GM12872 (cell line): Measurements from ENCODE around the gene TAOK3.

ENCODE experiments used
- TF ChIP-seq, protein P1 (sequence below): IDR thresholded peaks from 3 replicates; pipeline ENCODE4 v1.5.1; 2011; ENCODE audit warnings: low read depth, mild to moderate bottlenecking, low read length, moderate library complexity; ENCODE audit not compliant: insufficient read depth

The TAOK3 gene

GRCh38 chr12:118219106-118219505 lies 153.6 kb downstream of the TAOK3 start:
- TF ChIP-seq, protein P1, sequence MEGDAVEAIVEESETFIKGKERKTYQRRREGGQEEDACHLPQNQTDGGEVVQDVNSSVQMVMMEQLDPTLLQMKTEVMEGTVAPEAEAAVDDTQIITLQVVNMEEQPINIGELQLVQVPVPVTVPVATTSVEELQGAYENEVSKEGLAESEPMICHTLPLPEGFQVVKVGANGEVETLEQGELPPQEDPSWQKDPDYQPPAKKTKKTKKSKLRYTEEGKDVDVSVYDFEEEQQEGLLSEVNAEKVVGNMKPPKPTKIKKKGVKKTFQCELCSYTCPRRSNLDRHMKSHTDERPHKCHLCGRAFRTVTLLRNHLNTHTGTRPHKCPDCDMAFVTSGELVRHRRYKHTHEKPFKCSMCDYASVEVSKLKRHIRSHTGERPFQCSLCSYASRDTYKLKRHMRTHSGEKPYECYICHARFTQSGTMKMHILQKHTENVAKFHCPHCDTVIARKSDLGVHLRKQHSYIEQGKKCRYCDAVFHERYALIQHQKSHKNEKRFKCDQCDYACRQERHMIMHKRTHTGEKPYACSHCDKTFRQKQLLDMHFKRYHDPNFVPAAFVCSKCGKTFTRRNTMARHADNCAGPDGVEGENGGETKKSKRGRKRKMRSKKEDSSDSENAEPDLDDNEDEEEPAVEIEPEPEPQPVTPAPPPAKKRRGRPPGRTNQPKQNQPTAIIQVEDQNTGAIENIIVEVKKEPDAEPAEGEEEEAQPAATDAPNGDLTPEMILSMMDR = no peak

DNA sequence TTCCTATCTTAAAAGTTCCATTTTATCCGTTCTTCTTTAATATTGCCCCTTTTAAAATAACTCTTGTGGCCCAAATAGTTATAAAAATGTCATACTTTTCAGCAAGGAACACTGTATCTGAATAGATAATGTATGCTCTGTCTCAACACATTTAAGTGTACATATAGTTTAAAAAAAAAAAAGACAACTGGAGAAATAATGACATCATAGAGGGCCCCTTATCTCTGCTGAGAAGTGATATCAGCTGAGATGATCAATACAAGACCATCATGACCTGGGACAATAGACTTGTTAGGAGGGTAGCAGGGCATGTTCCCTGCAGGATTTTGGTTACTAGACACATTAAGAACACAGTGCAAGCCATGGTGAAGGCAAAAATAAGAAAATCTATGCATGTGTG lies 159.3 kb downstream of the TAOK3 start:
- TF ChIP-seq, protein P1 = no peak

GRCh38 chr12:118212606-118213005 lies 160.1 kb downstream of the TAOK3 start:
- TF ChIP-seq, protein P1 = no peak

DNA sequence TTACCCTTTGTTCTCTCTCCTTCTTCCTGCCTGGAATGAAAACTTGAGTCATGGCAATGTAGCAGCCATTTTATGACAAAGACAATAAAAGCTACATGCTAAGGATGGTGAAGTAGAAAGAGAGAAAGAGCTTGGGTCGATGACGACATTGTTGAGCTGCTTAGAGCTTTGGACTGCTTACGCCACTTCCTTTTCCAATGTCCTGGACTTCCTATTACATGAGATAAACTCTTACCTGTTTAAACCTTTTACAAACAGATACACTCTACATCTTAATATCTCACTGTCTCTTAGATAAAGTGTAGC lies 166.6 kb downstream of the TAOK3 start:
- TF ChIP-seq, protein P1 = no peak

DNA sequence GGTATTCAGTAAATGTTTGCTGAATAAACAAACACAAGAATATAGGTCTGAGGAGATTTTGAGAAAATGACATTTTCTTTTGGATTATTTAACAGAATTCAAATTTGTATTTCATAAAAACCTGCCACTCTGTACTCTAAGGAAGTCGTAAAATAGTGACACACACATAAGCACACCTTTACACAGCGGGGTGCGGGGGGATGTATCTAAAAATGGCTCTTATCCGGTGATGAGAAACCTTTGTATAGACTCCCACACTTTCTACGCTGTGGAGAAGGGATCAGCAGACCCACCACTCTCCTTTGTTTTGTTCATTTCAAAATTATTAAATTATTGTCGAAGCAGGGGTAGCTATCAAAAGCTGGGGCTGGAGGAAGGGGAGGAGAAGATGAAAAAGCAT lies 178.7 kb downstream of the TAOK3 start:
- TF ChIP-seq, protein P1 = no peak

DNA sequence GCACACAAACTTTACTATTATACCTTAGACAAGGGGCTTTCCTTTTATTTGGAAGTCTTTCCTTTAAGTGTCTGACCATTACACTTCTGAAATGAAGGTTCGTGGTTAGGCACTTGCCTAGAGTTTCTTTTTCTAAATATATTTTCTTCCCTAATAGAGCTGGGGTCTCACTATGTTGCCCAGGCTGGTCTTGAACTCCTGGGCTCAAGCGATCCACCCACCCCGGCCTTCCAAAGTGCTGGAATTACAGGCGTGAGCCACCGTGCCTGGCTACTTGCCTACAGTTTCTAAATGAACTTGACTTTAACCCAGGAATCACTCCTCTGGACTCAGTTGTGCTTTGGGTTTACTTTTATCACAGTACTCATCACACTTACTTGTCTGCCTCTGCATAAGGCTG lies 179.2 kb downstream of the TAOK3 start:
- TF ChIP-seq, protein P1 = no peak

DNA sequence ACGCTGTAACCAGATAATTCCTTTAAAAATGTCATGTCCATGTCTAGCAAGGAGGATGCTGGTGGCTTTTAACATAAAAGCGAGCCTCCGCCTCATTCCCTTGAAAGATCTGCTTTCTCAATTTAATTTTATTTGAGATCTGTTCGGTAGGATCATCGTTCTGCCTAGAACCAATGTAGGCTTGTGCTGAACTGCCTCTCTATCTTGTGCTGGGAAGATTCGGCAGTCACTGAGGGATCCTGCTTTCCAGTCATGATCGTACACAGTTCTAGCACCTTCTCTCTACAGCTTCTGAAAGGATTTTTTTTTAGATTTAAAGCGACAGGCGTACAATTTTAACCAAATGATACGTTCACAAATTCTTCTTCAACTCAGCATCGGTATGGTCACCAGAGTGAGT lies 182.4 kb downstream of the TAOK3 start:
- TF ChIP-seq, protein P1 = no peak

GRCh38 chr12:118189741-118190191 lies 182.9 kb downstream of the TAOK3 start:
- TF ChIP-seq, protein P1 = no peak
